CD4-positive, alpha-beta T cell (primary cell): Measurements from ENCODE around the gene ACSS2. TPM values are rescaled to one million over a fixed set of nuclear protein-coding genes. Genes with fewer than 3 reads are reported as not detected.
A peak's percentile ranks its signal among the peaks of the same experiment; 100 is the strongest.

Source experiments
- ATAC-seq: fragments of 200-7000 bp; cut with Tn5 transposase; one replicate; pipeline ENCODE4 v1.10.0; 2022; ENCODE audit warnings: mild to moderate bottlenecking; ENCODE audit not compliant: poor library complexity
- CTCF ChIA-PET: fragments of 350-600 bp; sonication (Branson Sonifier 250); formaldehyde crosslinking; loops from one replicate; lab custom pipeline; 2021; ENCODE audit warnings: antibody characterized with exemption, inconsistent platforms; lab: Charles Lee
- POLR2A ChIA-PET: fragments of 350-600 bp; sonication (Branson Sonifier 250); formaldehyde crosslinking; loops from one replicate; lab custom pipeline; 2021; ENCODE audit warnings: antibody characterized with exemption, inconsistent platforms; lab: Charles Lee
- DNase-seq, 14 experiments: peaks; one replicate each; pipeline ENCODE4 v3.0.0-alpha.2; 2013 to 2020; ENCODE audit warnings: mixed read lengths in 2 of 14
- H3K27ac ChIP-seq, 2 donors: one replicate each; pipeline versions ENCODE4 v1.5.1 to v1.7.0; 2013; ENCODE audit warnings: low read length in 2 of 2, low read depth in 1 of 2, mild to moderate bottlenecking in 1 of 2
- H3K27me3 ChIP-seq, 2 experiments: 1 replicate in 1 of 2; 2 replicates in 1 of 2; pipeline versions ENCODE4 v1.6.1 to v1.7.0; 2013; ENCODE audit warnings: low read length in 2 of 2, control low read depth in 1 of 2, mild to moderate bottlenecking in 1 of 2, moderate library complexity in 1 of 2; ENCODE audit not compliant: insufficient read depth in 2 of 2, control insufficient read depth in 1 of 2
- H3K36me3 ChIP-seq: one replicate; pipeline ENCODE4 v1.6.1; 2013; ENCODE audit warnings: low read length, control low read depth; ENCODE audit not compliant: insufficient read depth
- H3K4me1 ChIP-seq: one replicate; pipeline ENCODE4 v1.6.1; 2013; ENCODE audit warnings: low read length, control low read depth; ENCODE audit not compliant: insufficient read depth
- H3K4me3 ChIP-seq: one replicate; pipeline ENCODE4 v1.5.1; 2013; ENCODE audit warnings: mild to moderate bottlenecking, low read length, moderate library complexity
- H3K9me3 ChIP-seq, 2 experiments: 1 replicate in 1 of 2; 2 replicates in 1 of 2; pipeline versions ENCODE4 v1.6.1 to v1.7.0; 2013; ENCODE audit warnings: low read length in 2 of 2, mild to moderate bottlenecking in 2 of 2, control low read depth in 1 of 2, moderate library complexity in 1 of 2; ENCODE audit not compliant: control insufficient read depth in 1 of 2, insufficient read depth in 1 of 2
- H3K27ac Mint-ChIP-seq: one replicate; pipeline ENCODE4 v1.8.0; 2020; ENCODE audit warnings: mixed read lengths
- H3K27me3 Mint-ChIP-seq: one replicate; pipeline ENCODE4 v1.8.0; 2021; ENCODE audit warnings: mixed read lengths
- H3K36me3 Mint-ChIP-seq: one replicate; pipeline ENCODE4 v1.8.0; 2021; ENCODE audit warnings: low read depth, mixed read lengths
- H3K4me1 Mint-ChIP-seq: one replicate; pipeline ENCODE4 v1.8.0; 2021; ENCODE audit warnings: low read depth, mixed read lengths
- H3K4me3 Mint-ChIP-seq: one replicate; pipeline ENCODE4 v1.8.0; 2020; ENCODE audit warnings: mild to moderate bottlenecking, mixed read lengths
- H3K9me3 Mint-ChIP-seq: one replicate; pipeline ENCODE4 v1.8.0; 2020; ENCODE audit warnings: mixed read lengths
- intact Hi-C, 2 experiments: fragments of 100-400 bp; cut with DNase I in 1 of 2; cut with micrococcal nuclease in 1 of 2; formaldehyde crosslinking; loops; one replicate each; pipeline versions ENCODE4 v1.15.1 to v1.9.0; 2023 to 2025; cut with DNase I, micrococcal nuclease
- total RNA-seq, 174 experiments: library from RNA in 2 of 174; stranded (reverse) in 2 of 174; gene quantifications; one replicate each; pipeline ENCODE4 v1.2.3 and lab custom pipeline; 2021 to 2026
- TF ChIP-seq, protein P1 (sequence below): fragments of 200-600 bp; IDR thresholded peaks from one replicate; pipeline ENCODE4 v1.8.0; 2022; ENCODE audit warnings: antibody characterized with exemption, mild to moderate bottlenecking

Gene ACSS2
- total RNA-seq, 2 experiments from 2014 or later, result 15.6 to 18.8 TPM

GRCh38 chr20:34952671-34953070, 76.3 kb downstream of the ACSS2 start:
- Histone ChIP-seq H3K9me3 (no peaks in the 10 kb centered on the region), H3K36me3 (peaks cover 25% of the 10 kb centered on the region), H3K4me1 (peaks cover 19% of the 10 kb centered on the region), H3K27me3 (no peaks in the 10 kb centered on the region), H3K27ac (no peak overlapping the region), H3K4me3 (no peak overlapping the region)
- no peaks in the 10 kb centered on the region for H3K27me3 Mint-ChIP-seq
- no peaks in the 10 kb centered on the region for H3K9me3 Mint-ChIP-seq
- peak overlapping the region; percentile 32 for H3K27ac Mint-ChIP-seq
- DNase-seq (no peak), ATAC-seq (no peak)
- intact Hi-C loops, result loop anchor here in 1 of 2 experiments (10.0 kb wide), 2 partner anchors 648 to 958 kb away; partner anchors contain the start of genes AHCY and RALY
- CTCF ChIA-PET, result interaction anchor here (2.2 kb wide), 1 partner anchor 78 kb away, joined by 7 read pairs; no protein-coding TSS in a partner anchor
- TF ChIP-seq, protein P1, sequence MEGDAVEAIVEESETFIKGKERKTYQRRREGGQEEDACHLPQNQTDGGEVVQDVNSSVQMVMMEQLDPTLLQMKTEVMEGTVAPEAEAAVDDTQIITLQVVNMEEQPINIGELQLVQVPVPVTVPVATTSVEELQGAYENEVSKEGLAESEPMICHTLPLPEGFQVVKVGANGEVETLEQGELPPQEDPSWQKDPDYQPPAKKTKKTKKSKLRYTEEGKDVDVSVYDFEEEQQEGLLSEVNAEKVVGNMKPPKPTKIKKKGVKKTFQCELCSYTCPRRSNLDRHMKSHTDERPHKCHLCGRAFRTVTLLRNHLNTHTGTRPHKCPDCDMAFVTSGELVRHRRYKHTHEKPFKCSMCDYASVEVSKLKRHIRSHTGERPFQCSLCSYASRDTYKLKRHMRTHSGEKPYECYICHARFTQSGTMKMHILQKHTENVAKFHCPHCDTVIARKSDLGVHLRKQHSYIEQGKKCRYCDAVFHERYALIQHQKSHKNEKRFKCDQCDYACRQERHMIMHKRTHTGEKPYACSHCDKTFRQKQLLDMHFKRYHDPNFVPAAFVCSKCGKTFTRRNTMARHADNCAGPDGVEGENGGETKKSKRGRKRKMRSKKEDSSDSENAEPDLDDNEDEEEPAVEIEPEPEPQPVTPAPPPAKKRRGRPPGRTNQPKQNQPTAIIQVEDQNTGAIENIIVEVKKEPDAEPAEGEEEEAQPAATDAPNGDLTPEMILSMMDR, result no peak
- POLR2A ChIA-PET, result no interaction called here
- H3K4me3 Mint-ChIP-seq, result peak overlapping the region; percentile 27
- peaks cover 26% of the 10 kb centered on the region for H3K36me3 Mint-ChIP-seq
- peaks cover 23% of the 10 kb centered on the region for H3K4me1 Mint-ChIP-seq

DNA sequence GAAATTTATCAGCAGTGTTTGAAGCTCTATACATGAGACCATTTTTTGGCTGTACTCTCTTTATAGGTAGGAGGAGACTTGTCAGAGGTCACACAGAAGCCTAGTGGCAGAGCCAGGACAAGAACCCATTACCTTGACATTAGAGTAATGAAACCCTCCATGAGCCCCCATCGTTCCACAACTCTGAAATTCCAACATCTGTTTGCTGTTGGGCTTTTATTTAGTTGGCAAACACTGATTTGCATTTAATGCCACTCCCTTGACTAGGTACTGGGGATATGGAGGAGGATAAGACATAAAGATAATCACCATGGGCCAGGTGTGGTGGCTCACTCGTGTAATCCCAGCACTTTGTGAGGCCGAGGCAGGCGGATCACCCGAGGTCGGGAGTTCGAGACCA, 77.5 kb downstream of the ACSS2 start:
- peaks cover 21% of the 10 kb centered on the region for H3K36me3 Mint-ChIP-seq
- CTCF ChIA-PET, result interaction anchor here (0.7 kb wide), 1 partner anchor 78 kb away, joined by 3 read pairs; no protein-coding TSS in a partner anchor

DNA sequence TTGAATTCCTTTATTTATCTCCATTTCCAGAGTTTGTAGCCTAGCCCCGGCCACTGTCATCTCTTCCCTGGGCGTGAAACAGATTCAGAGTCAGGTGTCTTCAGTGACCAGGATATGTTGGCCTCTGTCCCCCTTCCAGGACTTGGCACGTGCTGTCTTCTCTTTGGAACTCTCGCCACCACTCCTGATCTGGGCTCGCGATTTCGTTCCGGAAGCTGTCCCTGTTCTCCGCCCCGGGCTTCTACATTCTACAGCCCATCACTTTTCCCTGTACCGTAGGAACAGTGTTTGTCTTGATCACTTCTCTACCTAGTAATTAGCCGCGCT, 78.5 kb downstream of the ACSS2 start:
- no peaks in the 10 kb centered on the region for H3K27me3 Mint-ChIP-seq
- peaks cover 12% of the 10 kb centered on the region for H3K36me3 Mint-ChIP-seq
- H3K4me3 Mint-ChIP-seq, result peak overlapping the region; percentile 94
- H3K9me3 Mint-ChIP-seq, result no peaks in the 10 kb centered on the region
- TF ChIP-seq, protein P1, result no peak
- Histone ChIP-seq H3K4me1 (peaks cover 19% of the 10 kb centered on the region), H3K4me3 (peak overlapping the region; percentile 87), H3K9me3 (no peaks in the 10 kb centered on the region), H3K27ac (peak overlapping the region in 1 of 2 donors; percentile 62), H3K36me3 (peaks cover 13% of the 10 kb centered on the region), H3K27me3 (no peaks in the 10 kb centered on the region)
- H3K27ac Mint-ChIP-seq, result peak overlapping the region; percentile 91
- intact Hi-C loops, result loop anchor here (1.0 to 10.0 kb wide), 9 partner anchors 79 to 960 kb away; partner anchors contain the start of genes GGT7 (in 2 of the 2), NCOA6 (in 2 of the 2), ACSS2 (in 1 of the 2) and AHCY (in 1 of the 2)
- H3K4me1 Mint-ChIP-seq, result peaks cover 23% of the 10 kb centered on the region
- DNase-seq (no peak), ATAC-seq (no peak)
- ChIA-PET CTCF (interaction anchor here (1.4 to 2.1 kb wide), 4 partner anchors 80 to 141 kb away, joined by 4 to 21 read pairs (median 10); partner anchors contain the start of gene GGT7), POLR2A (interaction anchor here (1.2 to 2.1 kb wide), 2 partner anchors 78 to 81 kb away, joined by 4 to 13 read pairs; partner anchors contain the start of genes ACSS2 and GGT7)

More for the DNA sequence above, 77.5 kb downstream of the ACSS2 start:
- intact Hi-C loops, result loop anchor here (2.0 to 10.0 kb wide), 5 partner anchors 81 to 959 kb away; partner anchors contain the start of genes AHCY (in 1 of the 2), GGT7 (in 1 of the 2), NCOA6 (in 1 of the 2) and RALY (in 1 of the 2)
- peaks cover 22% of the 10 kb centered on the region for H3K36me3 ChIP-seq
- H3K27me3 ChIP-seq, result no peaks in the 10 kb centered on the region
- H3K4me1 ChIP-seq, result peaks cover 19% of the 10 kb centered on the region
- no peak for DNase-seq
- POLR2A ChIA-PET, result no interaction called here
- Mint-ChIP-seq H3K9me3 (no peaks in the 10 kb centered on the region), H3K4me1 (peaks cover 23% of the 10 kb centered on the region), H3K4me3 (peak overlapping the region; percentile 26), H3K27ac (peak overlapping the region; percentile 91), H3K27me3 (no peaks in the 10 kb centered on the region)
- no peaks in the 10 kb centered on the region for H3K9me3 ChIP-seq
- TF ChIP-seq, protein P1, result no peak
- H3K27ac ChIP-seq, result no peak overlapping the region
- ATAC-seq, result no peak
- H3K4me3 ChIP-seq, result no peak overlapping the region
